ENCODE results near the gene LRRC23. TPM values are rescaled to one million over a fixed set of nuclear protein-coding genes. Genes with fewer than 3 reads are reported as not detected.

LRRC23 gene
- total and polyA plus RNA-seq, 9 of the 15 experiments (the other 6 are each of a cell fraction or from before 2014, with no cell fraction given) = 2.2 to 7.0 (median 3.0) TPM

- peaks cover 23 to 42% of the 10 kb centered on the region in 2 experiments; a peak in 4 of 5 replicates for H3K4me1 ChIP-seq (replicated peaks in 1 of 2; ENCODE audit: control insufficient read depth in 2 of 2, insufficient read depth in 2 of 2, low read length in 2 of 2)
- no peak overlapping the region for H3K4me2 ChIP-seq (ENCODE audit: insufficient read depth, low read length)
- POLR2A ChIA-PET = interaction anchor here (0.6 to 8.1 kb wide), 6 partner anchors 9 to 83 kb away, joined by 3 to 61 read pairs (median 6); partner anchors contain the start of genes C12orf57 and RNU7-1
- no peak for FAIRE-seq
- 75% methylated on average over 7 of the region's 14 CpGs for WGBS (ENCODE audit: insufficient coverage, low coverage, missing lambda C conversion rate)
- CTCF ChIA-PET (ENCODE audit: low intra/inter-chr PET ratio) = no interaction called here
- DNase-seq (ENCODE audit: extremely low read depth in 1 of 4, low spot score in 3 of 4) = no peak
- in situ Hi-C loops (cut with MboI) (no loop called here), intact Hi-C loops (cut with micrococcal nuclease) (no loop called here)
- TF ChIP-seq SRSF3 (IDR thresholded peaks at IDR 0.05; ENCODE audit: insufficient read depth, low read length) (no peak), EGR1 (conservative IDR thresholded peaks at IDR 0.05) (peak; percentile 56)
- H3K4me3 ChIP-seq = no peak overlapping the region
- no peaks in the 10 kb centered on the region for H3K9me3 ChIP-seq (replicated peaks; ENCODE audit: control insufficient read depth, insufficient read depth, low read depth, low read length)
- peaks cover 28% of the 10 kb centered on the region for H3K79me2 ChIP-seq (ENCODE audit: control insufficient read depth, insufficient read depth, low read length)
- H3K9ac ChIP-seq (ENCODE audit: insufficient read depth in 1 of 2, low read depth in 2 of 2, low read length in 2 of 2) = peak overlapping the region in 1 of 2 experiments; percentile 68; a peak in 2 of 4 replicates
- H3K9me1 ChIP-seq (ENCODE audit: control insufficient read depth, insufficient read depth, low read length) = no peaks in the 10 kb centered on the region
- no peak overlapping the region for H2AFZ ChIP-seq (ENCODE audit: low read depth, low read length)
- no peak for ATAC-seq
- H4K20me1 ChIP-seq (replicated peaks; ENCODE audit: control insufficient read depth, insufficient read depth, low read length) = no peaks in the 10 kb centered on the region
- no peak overlapping the region for H3K27ac ChIP-seq (ENCODE audit: extremely low read depth, low read depth, low read length)
- no TSS peak for BruUV-seq (replicated peaks)
- peaks cover 69% of the 10 kb centered on the region; the same call in 2 of the 3 replicates for H3K36me3 ChIP-seq (ENCODE audit: control insufficient read depth, insufficient read depth, low read length)
- no peaks in the 10 kb centered on the region for H3K27me3 ChIP-seq (ENCODE audit: control insufficient read depth in 2 of 2, insufficient read depth in 2 of 2, low read length in 2 of 2)
These were observed 31.0 kb downstream of the LRRC23 start for GRCh38 chr12:6935371-6936193.

- ChIA-PET CTCF (ENCODE audit: low intra/inter-chr PET ratio) (no interaction called here), POLR2A (interaction anchor here (0.9 to 2.8 kb wide), 3 partner anchors 11 to 83 kb away, joined by 3 to 18 read pairs (median 3); no protein-coding TSS in a partner anchor)
- no peaks in the 10 kb centered on the region for H4K20me1 ChIP-seq (replicated peaks; ENCODE audit: control insufficient read depth, insufficient read depth, low read length)
- DNase-seq (ENCODE audit: extremely low read depth in 1 of 4, low spot score in 3 of 4) = no peak
- peak overlapping the region in 1 of 2 experiments; percentile 68; a peak in 1 of 4 replicates for H3K9ac ChIP-seq (ENCODE audit: insufficient read depth in 1 of 2, low read depth in 2 of 2, low read length in 2 of 2)
- no peaks in the 10 kb centered on the region for H3K27me3 ChIP-seq (ENCODE audit: control insufficient read depth in 2 of 2, insufficient read depth in 2 of 2, low read length in 2 of 2)
- peaks cover 22% of the 10 kb centered on the region for H3K79me2 ChIP-seq (ENCODE audit: control insufficient read depth, insufficient read depth, low read length)
- H2AFZ ChIP-seq (ENCODE audit: low read depth, low read length) = no peak overlapping the region
- H3K4me3 ChIP-seq = no peak overlapping the region
- no peak for FAIRE-seq
- H3K36me3 ChIP-seq (ENCODE audit: control insufficient read depth, insufficient read depth, low read length) = peaks cover 72% of the 10 kb centered on the region; the same call in 2 of the 3 replicates
- H3K4me2 ChIP-seq (ENCODE audit: insufficient read depth, low read length) = no peak overlapping the region
- H3K9me3 ChIP-seq (replicated peaks; ENCODE audit: control insufficient read depth, insufficient read depth, low read depth, low read length) = no peaks in the 10 kb centered on the region
- H3K4me1 ChIP-seq (replicated peaks in 1 of 2; ENCODE audit: control insufficient read depth in 2 of 2, insufficient read depth in 2 of 2, low read length in 2 of 2) = peaks cover 18 to 43% of the 10 kb centered on the region in 2 experiments; a peak in 4 of 5 replicates
- H3K9me1 ChIP-seq (ENCODE audit: control insufficient read depth, insufficient read depth, low read length) = no peaks in the 10 kb centered on the region
- no TSS peak for BruUV-seq (replicated peaks)
- no CpG with 5 or more reads among the region's 3 CpGs for WGBS (ENCODE audit: insufficient coverage, low coverage, missing lambda C conversion rate)
- no peak overlapping the region for H3K27ac ChIP-seq (ENCODE audit: extremely low read depth, low read depth, low read length)
- in situ Hi-C loops (cut with MboI) (no loop called here), intact Hi-C loops (cut with micrococcal nuclease) (no loop called here)
- no peak for ATAC-seq
- no peak for TF ChIP-seq NR1H2 (CRISPR knock-in tag; IDR thresholded peaks at IDR 0.05)
- no peak for TF ChIP-seq BRF2 (IDR thresholded peaks at IDR 0.05; ENCODE audit: borderline replicate concordance, insufficient read depth, insufficient read length)
- no peak for TF ChIP-seq ATF3 (IDR thresholded peaks at IDR 0.05)
- no peak for TF ChIP-seq ATF3 (CRISPR knock-in tag; conservative IDR thresholded peaks at IDR 0.05)
- no peak for TF ChIP-seq SLC30A9 (CRISPR knock-in tag; IDR thresholded peaks at IDR 0.05)
- TF ChIP-seq ARID1B (IDR thresholded peaks at IDR 0.05) = no peak
- TF ChIP-seq PML (IDR thresholded peaks at IDR 0.05; ENCODE audit: low read length) = no peak
These were observed 31.6 kb downstream of the LRRC23 start for GRCh38 chr12:6936194-6936635.
